Stimulated activated CD8-positive, alpha-beta memory T cell treated with anti-CD3 and anti-CD28 coated beads, Interleukin-15, amount 100 ng/mL, for 48 hours (primary cell): ENCODE results near the gene ZWILCH.
"Not testable (repeated sequence)": the region's sequence is repeated elsewhere in the genome, so short reads cannot be mapped to it uniquely, and the experiment has no call there.

Source experiments
- DNase-seq, 2 donors: peaks; one replicate each; pipeline ENCODE4 v3.0.0-alpha.2; 2020; ENCODE audit warnings: low read depth in 2 of 2

ZWILCH gene

GRCh38 chr15:66504563-66505429 lies at the start of gene ZWILCH, which contains the start of gene RPL4:
Gene ZWILCH (plus strand): TSS chr15:66505326. CDS start chr15:66505339, 13 bp downstream.
Gene RPL4 (minus strand): TSS chr15:66504855. CDS start chr15:66504790, 65 bp downstream.
- peak; percentile 66 to 70 for DNase-seq

- DNase-seq, result no peak
These were observed 48.9 kb upstream of the ZWILCH start for GRCh38 chr15:66456211-66456610.

GRCh38 chr15:66459818-66460615 lies 45.1 kb upstream of the ZWILCH start:
- no peak for DNase-seq

- not testable (repeated sequence) for DNase-seq
These were observed 43.8 kb upstream of the ZWILCH start for GRCh38 chr15:66461294-66461693.

GRCh38 chr15:66461917-66462316 lies 43.2 kb upstream of the ZWILCH start:
- no peak for DNase-seq

- DNase-seq, result no peak
These were observed 42.5 kb upstream of the ZWILCH start for GRCh38 chr15:66462627-66463026.

- DNase-seq, result not testable (repeated sequence)
These were observed 39.8 kb upstream of the ZWILCH start for GRCh38 chr15:66465294-66465693.

- DNase-seq, result not testable (repeated sequence)
These were observed 37.7 kb upstream of the ZWILCH start for GRCh38 chr15:66467162-66468040.

- not testable (repeated sequence) for DNase-seq
These were observed 34.3 kb upstream of the ZWILCH start for GRCh38 chr15:66470825-66471224.

- DNase-seq, result no peak
These were observed 32.7 kb upstream of the ZWILCH start for GRCh38 chr15:66472176-66472999.

- no peak for DNase-seq
These were observed 31.0 kb upstream of the ZWILCH start for GRCh38 chr15:66474135-66474534.

- no peak for DNase-seq
These were observed 30.2 kb upstream of the ZWILCH start for GRCh38 chr15:66474963-66475362.

GRCh38 chr15:66476535-66476934 lies 28.6 kb upstream of the ZWILCH start:
- no peak for DNase-seq

- no peak for DNase-seq
These were observed 28.1 kb upstream of the ZWILCH start for GRCh38 chr15:66477011-66477410.

GRCh38 chr15:66480267-66480666 lies 24.9 kb upstream of the ZWILCH start:
- DNase-seq, result no peak

GRCh38 chr15:66481107-66481856 lies 23.8 kb upstream of the ZWILCH start:
- no peak for DNase-seq

GRCh38 chr15:66482539-66482938 lies 22.6 kb upstream of the ZWILCH start:
- DNase-seq, result no peak

GRCh38 chr15:66483131-66483566 lies 22.0 kb upstream of the ZWILCH start:
- DNase-seq, result no peak

- DNase-seq, result no peak
These were observed 20.5 kb upstream of the ZWILCH start for GRCh38 chr15:66484539-66485112.

- no peak for DNase-seq
These were observed 18.2 kb upstream of the ZWILCH start for GRCh38 chr15:66486887-66487286.
